HG03135 (cell line): Measurements from ENCODE around the gene MOB3B.
A peak's percentile ranks its signal among the peaks of the same experiment; 100 is the strongest.

Source experiments
- ATAC-seq: cut with Tn5 transposase; IDR thresholded peaks from one replicate; pipeline ENCODE4 v1.9.1; 2021; ENCODE audit warnings: mild to moderate bottlenecking, moderate library complexity; ENCODE audit not compliant: unreplicated experiment

MOB3B gene

DNA sequence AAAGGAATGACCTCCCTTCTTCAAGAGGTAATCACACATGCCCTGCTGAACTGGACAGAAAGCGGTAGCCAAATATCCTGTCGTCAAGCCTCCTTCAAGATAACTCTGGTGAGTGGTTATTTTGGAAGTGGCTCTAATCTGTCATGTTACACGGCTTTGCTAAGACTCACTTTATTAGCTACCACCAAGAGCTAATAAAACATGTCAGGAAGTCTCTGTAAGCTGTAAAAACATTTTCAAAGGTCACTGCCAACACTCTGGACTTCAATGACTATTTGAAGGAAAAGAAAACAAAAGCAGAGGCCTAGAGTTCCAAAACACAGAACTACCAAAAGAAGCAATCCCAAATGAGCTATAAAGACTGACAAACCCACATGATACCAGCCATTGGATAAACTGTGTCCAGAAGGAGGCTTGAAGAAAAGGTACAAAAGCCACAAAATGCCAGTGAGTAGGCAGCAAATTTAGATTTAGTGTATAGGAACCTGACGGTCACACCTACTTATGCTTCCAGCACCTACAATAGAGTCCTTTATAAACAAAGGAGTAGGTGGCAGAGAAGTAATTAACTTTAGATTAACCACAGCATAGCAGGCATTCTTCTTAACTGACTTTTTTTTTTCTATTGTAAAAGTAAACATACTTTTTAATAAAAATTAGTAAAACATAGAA is 135.3 kb downstream of the MOB3B start:
- ATAC-seq = no peak

DNA sequence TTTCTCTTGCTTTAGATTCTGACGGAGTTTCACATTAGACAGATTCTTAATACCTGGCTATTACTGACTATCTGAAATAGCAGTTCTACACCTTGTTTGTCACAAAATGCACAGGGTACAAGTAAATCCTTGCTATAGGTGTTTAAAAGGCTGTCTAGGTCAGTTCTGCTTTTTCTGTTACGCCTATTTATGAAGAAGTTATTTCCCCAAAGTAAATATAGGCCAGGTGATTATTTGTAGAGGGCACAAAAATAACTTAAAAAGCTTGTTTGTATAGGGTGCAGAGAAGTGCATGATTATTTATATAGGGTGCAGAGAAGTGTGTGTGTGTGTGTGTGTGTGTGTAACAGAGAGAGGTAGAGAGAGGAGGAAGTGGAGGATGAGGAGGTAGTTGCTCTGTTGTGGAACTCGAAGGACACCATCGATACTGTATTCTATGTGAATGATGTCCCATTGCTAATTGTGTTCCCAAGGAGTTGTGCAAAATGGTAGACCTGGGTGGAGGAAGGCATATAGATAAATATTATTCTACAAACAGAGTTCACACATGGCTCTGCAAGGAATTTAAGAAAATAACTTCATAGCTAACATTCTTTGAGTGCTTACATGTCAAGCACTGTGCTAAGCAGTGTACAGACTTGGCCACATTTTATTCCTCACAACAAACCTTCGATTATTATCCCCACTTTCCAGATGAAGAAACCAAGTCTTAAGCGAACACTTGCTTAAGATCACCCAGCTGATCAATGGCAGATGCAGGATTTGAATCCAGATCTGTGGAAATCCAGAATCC is 136.4 kb downstream of the MOB3B start:
- no peak for ATAC-seq

DNA sequence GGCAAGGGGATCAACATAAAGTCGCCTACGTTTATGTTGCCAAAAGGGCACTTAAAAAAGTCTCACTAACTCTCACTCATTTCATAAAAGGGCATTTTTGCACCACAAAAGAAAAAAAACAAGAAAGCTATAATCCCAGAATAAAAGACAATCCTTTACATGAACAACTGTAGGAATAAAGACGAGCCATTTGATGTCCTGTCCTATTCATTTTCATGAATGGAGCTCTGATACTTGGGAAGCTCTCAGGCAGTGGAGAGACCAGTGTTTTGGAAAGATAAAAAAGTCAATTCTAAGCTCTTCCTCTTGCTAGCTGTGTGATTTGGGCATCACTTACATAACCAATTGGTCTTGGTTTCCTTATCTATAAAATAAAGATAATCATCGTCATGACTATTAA is 137.2 kb downstream of the MOB3B start:
- no peak for ATAC-seq

DNA sequence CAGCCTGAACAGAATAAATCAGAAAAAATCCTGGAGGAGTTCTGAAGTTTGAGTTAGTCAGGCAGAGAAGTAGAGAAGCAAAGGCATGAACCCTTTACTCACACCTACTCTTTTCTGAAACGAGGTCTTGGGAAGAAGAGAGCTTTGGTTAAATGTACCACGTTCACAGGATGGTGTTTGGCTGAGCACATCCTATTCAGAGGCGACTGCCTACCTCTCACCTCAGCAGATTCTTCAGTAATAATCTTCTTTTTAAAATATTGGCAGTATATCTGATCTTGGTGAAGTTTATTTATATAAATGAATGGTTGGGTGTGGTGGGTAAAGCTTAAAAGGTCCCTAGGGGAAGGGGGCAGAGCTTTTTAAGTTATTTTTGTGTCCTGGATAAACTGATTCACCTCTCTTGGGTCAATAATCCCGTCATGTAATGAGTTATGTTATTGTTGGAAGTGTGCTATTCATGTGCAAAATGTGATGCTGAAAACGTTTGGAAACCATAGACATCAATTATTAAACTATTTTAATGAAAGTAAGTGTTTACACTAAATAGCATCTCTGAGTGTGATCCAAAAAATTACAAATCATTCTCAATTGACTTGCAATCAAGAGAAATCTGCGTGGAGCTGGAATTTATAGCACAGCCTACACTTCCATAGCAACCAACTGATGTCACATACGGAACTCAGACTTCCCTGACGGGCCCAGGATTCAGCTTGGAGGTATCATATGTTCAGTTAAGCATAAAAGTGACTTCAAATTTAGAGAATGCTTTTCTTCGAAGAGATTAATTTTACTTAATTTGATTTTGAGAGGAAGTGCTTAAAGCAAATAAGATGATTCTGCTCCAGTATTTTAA is 138.3 kb downstream of the MOB3B start:
- no peak for ATAC-seq

DNA sequence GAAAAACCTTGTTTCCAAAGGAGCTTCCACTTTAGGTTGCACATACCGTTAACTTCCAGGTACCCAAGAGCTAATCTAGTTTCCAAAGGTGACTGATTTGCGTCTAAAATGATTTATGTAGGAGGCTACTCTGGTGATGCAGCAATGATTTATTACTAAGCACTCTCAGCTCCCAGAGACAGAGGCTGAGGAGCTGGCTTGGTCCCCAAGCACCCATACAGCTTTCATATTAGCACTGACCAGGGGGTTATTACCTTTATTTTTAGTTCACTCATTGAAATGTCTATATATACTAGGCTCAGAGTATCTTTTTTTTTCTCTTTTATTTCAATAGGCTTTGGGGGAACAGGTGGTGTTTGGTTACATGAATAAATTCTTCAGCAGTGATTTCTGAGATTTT is 141.5 kb downstream of the MOB3B start:
- ATAC-seq = no peak

DNA sequence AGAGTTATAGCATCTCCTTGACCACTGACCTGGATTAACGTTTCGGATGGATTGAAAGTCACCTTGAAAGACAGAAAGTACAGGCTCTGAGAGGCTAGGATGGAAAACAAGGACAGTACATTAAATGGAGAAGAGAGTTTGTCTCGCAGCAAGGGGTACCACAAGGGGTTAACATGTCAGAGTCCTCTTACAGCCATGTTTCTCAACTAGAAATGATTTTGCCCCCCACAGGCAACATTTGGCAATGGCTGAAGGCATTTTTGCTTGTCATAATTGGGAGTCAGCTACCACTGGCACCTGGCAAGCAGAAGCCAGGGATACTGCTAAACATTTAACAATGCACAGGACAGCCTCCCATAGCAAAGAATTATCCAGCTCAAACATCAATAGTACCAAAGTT is 141.9 kb downstream of the MOB3B start:
- no peak for ATAC-seq

DNA sequence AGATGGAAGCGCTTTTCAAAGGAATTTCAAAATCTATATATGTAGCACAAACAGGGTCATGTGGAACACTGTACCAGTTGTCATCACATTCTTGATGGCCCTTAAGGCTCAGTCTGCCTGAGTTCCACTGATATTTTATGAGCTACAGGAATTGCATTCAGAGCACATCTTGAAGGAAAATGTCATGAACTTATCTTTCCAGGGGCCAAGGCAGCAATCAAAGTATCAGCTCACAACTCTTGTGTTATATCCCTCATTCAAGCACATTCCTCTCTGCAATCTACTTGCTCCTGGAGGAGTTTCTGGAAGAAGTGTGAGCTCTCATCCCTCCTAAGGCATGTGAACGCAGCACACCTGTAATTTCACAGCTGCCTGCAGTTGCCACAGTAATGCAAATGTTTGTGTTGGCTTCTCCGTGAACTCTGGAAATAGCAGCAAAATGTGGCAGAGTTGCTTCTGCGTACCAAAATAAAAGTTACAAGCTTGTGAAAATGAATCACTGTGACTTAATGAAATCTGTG is 143.0 kb downstream of the MOB3B start:
- no peak for ATAC-seq

DNA sequence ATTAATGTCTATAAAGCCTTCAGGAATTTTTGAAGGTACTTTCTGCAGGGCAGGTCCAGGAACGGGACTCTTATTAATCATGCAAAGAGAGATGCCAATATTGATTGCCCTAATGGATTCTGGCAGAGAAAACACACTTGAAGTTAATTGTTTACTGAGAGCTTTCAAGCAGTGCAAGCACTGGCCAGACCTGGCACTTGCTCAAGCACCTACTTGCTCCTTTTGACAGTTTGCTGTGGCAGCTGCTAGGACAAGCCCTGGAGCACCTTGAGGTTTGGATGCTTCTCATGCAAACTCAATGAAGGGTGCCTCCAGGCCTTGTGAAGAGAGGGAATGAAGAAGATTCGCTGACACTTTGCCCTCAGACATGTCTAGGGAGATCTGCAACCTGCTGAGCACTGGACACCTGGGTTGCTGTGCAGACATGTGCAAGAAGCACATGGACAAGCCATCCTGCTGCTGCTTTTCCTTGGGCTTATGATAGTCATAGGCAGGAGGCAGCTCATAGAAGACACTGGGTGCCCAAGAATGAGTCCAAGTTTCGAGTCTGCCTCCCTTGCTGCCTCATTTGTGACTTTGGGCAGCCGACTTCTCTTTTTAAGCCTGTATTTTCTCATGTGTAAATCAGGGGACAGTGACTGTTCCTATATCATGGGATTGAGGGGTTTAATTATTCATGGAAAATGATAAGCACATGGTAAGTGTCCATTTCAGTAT is 143.8 kb downstream of the MOB3B start:
- ATAC-seq = no peak

DNA sequence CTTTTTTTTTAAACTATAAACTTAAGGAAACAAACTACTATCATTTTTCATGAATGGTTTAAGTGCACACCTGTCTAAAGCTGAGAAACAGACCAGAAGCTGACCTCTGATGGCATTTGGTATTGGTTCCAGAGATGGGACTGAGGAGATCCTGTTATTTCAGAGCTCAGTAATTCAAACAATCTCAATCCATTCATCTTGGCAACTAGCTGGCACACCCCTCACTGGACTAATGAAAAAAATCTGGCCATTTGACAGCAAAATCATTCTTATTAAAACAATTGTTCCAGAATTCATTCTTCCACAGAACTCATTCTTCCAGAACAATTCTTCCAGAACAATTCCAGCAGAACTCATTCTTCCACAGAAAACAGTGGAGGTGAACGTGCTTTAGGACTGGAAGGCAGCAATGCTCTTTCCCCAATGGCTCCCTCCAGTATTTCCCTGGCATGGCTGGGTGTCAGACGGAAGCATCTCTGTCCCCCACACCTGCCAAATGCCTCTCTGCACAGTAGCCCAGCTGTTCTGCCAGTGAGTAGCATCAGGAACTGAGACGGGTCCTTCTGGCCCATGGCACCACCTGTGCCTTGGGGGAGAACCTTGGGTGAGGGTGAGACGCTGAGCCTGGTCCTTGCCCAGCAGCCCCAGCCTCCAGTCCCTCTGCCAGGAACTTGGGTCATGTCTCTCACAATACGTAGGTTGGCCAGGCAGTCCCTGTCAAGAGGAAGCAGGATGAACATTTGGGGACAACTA is 145.2 kb downstream of the MOB3B start:
- ATAC-seq = no peak

DNA sequence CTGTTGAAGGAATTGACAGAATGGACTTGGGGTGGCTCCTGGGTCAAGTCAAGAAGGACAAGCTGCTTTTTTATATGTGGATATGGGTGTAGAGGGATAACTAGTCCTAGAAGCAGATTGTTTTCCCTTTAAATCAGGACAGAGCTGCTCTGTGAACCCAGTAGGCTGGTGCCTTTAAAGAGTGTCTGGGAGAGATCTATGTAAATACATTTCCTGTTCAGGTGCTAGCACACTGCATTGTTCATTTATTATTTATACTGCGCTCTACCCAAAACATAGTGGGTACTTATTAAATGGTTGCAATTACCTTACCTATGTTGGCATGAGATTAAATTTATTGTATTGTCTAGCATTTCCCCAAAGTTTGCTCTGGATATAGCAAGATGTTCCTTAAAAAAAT is 146.1 kb downstream of the MOB3B start:
- ATAC-seq = no peak

DNA sequence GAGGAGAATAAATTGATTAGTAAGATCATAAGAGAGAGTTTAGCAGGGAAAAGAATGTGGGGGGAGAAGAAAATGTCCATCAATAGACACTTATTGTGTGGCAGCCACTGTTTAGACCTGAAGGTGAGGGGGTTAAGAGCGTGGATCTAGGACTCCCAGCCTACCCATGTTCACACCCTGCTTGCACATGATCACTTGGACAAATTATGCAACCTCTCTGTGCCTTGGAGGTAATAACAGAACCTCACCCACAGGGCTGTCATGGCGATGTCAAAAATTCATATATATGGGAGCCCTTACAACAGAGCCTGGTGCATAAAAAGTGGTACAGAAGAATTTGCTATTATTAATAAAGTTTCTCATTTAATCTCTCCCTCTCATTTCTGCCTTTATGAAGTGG is 146.6 kb downstream of the MOB3B start:
- no peak for ATAC-seq

DNA sequence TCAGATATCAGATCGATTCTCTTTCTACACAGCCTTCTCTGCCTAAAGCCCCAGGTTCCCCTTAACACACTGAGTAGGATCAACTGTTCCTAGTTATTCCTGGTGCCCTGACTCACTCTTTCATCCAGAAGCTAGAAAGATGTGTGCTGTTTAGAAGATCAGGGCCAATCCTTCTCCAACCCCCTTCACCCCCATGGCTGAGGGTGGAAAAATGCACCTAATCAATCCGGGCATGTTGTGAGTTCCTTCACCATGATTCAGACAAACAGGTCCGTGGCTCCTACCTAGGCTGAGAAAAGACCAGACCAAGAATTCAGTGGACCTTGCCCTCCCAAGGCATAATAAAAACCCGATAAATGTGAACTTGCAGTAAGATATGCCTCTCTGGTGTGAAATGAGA is 147.3 kb downstream of the MOB3B start:
- no peak for ATAC-seq

DNA sequence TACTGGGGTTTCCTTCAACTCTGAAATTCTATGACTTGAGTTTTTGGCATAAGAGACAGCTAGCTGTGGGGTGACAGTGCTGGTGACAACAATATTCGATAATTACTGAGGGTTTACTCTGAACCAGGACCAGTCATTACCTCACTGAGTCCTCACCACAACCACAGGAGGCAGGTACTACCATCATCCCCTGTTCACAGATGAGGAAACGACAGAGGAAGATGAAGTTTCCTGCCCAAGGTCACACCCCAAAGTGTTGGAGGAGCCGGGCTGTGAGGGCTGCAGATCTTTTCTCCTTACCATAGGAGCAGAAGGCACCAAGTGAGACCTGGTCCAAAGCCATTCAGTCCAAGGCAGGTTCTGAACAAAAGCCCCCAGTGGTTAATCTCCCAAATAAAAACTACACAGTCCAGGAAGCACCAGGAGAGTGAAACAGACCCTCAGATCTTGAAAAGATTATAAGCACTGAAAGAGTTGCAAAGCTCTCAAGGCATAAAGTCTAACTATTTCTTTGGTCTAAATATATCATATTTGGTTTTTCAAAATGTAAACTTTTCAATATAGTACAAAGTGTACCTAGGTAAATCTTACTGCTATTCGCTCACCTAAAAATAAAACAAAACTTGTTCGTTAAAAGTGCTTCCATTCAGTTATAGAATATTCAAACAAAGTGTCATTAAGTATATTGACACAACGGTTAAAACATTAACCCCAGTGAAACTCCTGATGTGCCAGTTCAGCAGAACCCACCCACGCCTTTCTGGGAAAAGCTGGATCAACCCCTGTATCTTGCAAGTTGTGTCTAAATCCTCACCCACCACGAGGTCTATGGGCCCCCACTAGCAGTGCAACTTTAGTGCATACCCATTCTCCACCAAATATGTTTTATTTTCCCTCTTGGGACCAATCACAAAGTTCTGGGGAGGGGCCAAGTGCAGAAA is 150.0 kb downstream of the MOB3B start:
- ATAC-seq = peak; percentile 35

DNA sequence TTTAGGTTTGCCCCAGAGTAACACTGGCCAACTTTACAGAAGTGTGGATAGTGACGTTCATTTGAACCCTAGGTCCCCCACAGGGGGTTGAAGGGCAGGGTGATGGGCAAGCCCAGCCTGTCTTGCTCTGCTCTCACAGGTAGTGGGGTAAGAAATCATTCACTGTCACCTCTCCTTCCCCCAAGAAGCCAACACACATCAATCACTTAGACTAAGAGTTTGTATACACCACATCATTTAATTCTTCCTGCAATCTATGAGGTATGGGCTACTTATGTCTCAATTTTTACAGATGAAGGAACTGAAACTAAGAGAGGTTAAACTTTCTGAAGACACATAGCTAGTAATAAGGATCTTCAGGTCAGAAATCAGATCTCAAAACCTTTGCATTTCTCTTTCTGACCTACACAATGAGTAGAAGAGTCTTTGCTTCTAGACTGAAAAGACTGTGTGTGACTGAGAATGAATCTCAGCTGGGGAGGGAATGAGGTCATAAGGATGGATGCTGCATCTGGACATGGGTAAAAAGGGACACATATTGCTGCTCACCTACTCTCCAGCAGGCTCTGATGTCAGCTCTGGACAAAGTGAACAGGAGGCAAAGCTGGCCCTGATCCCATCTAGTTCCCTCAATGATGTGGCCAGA is 151.7 kb downstream of the MOB3B start:
- peak; percentile 91 for ATAC-seq

DNA sequence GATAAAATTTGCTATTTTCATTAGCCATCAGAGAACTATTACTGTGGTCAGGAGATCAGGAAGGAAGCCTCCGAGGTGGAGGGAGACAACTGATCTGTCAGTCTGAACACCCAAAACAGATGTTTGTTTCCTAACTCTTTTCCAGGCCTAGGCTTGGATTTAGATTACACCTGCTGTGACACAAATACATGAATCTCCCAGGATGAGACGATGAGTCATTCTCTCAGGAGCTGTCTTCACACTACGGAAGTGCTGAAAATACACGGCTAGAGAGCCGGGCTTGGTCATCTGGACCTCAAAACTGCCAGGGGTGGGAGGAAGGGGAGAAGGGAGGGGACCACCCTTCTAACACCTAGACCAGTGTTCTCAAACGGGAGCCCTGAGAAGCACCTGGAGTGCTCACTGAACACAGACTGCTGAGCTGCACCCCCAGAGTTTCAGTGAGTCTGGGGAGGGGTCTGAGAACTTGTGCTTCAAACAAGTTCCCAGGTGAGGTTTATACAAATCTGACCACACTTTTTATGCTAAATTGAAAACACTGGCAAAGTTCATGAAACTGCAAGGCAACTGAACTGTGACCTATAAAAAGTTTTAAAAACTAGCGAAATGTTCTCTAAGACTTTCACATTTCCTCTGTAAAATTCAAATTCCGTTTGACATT is 152.3 kb downstream of the MOB3B start:
- ATAC-seq = peak; percentile 30

DNA sequence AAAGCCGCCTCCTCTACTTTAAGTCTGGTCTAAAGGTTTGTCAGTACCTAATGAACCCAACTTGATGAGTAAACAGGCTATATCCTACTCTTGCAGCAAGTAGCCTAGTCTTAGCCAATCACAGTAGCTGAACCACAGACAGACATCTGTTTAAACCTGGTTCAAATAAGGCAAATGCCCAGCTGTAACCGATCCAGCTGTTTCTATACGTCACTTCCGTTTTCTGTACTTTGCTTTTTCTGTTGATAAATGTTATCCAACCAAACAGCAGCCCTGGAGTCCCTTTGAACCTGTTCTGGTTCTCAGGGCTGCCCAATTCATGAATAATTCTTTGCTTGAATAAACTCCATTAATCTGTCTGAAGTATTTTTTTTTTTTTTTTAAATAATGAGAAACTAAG is 155.8 kb downstream of the MOB3B start:
- no peak for ATAC-seq

DNA sequence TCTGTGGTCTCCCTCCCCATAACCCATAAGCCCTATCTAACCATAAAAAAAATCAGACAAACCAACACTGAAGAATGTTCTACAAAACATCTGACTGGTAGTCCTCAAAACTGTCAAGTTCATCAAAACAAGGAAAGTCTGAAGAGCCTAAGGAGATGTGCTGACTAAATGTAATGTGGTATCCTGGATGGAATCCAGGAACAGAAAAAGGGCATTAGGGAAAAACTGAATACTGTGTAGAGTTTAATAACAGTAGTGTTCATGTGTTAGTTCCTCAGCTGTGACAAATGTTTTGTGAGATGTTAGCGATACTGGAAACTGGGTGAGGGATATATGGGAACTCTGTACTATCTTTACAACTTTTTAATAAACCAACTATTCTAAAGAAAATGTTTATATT is 157.0 kb downstream of the MOB3B start:
- no peak for ATAC-seq

DNA sequence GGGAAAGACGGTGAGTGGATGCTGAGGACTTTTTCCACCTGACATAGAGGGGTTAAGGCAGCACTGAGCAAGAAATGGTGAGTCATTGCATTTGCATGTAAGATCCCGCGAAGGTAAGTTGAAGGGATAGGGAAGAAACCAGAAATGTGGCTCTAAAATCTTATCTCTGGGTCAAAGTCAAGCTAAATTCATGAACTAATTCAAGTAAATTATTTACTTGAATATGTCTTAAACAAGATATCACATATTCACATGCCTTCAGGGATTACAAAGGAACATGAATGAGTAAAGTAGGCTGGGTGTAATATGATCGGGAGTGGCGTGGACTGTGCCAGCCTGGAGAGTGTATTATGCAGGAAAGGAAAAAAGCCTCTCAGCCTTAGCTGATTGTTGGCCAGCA is 158.2 kb downstream of the MOB3B start:
- ATAC-seq = no peak
